Thyroid gland (tissue), 4 donors: ENCODE measurements around the gene GRIK4.

Source experiments
- CTCF ChIP-seq, 6 experiments: fragments of 200-600 bp in 3 of 6; fragments of 450-650 bp in 3 of 6; sonication (generic) in 3 of 6; IDR thresholded peaks; one replicate each; pipeline ENCODE4 v1.5.1; 2016 to 2019; ENCODE audit warnings: antibody characterized with exemption in 6 of 6, mild to moderate bottlenecking in 2 of 6, inconsistent platforms in 1 of 6, moderate library complexity in 1 of 6
- POLR2A ChIP-seq, 2 donors: fragments of 450-650 bp; IDR thresholded peaks; one replicate each; pipeline ENCODE4 v1.6.1; 2017; ENCODE audit warnings: antibody characterized with exemption in 2 of 2, mild to moderate bottlenecking in 2 of 2, moderate library complexity in 1 of 2

- TF ChIP-seq POLR2A (IDR thresholded peaks at IDR 0.05) (no peak), CTCF (IDR thresholded peaks at IDR 0.05) (no peak)
Observed at GRCh38 chr11:120702656-120703055, 191.1 kb downstream of the GRIK4 start.
